HUES48 (cell line): ENCODE data around the gene FLT4.
A peak's percentile ranks its signal among the peaks of the same experiment; 100 is the strongest.
"Not testable (repeated sequence)": the region's sequence is repeated elsewhere in the genome, so short reads cannot be mapped to it uniquely, and the experiment has no call there.

Experiments used
- H3K27ac ChIP-seq: one replicate; pipeline ENCODE4 v1.7.0; 2013; ENCODE audit warnings: low read depth, low read length, inconsistent platforms
- H3K27me3 ChIP-seq: 2 replicates; pipeline ENCODE4 v1.6.1; 2013; ENCODE audit warnings: mild to moderate bottlenecking, low read length; ENCODE audit not compliant: control insufficient read depth, insufficient read depth
- H3K36me3 ChIP-seq: 2 replicates; pipeline ENCODE4 v1.6.1; 2013; ENCODE audit warnings: low read length; ENCODE audit not compliant: control insufficient read depth, insufficient read depth
- H3K4me1 ChIP-seq: 2 replicates; pipeline ENCODE4 v1.6.1; 2013; ENCODE audit warnings: mild to moderate bottlenecking, low read length; ENCODE audit not compliant: control insufficient read depth, insufficient read depth
- H3K4me3 ChIP-seq: 2 replicates; pipeline ENCODE4 v1.5.1; 2013; ENCODE audit warnings: mild to moderate bottlenecking, low read depth, low read length
- H3K9ac ChIP-seq: 2 replicates; pipeline ENCODE4 v1.6.1; 2013; ENCODE audit warnings: mild to moderate bottlenecking, low read depth, low read length, moderate library complexity
- H3K9me3 ChIP-seq: 2 replicates; pipeline ENCODE4 v1.6.1; 2013; ENCODE audit warnings: low read length; ENCODE audit not compliant: control insufficient read depth, insufficient read depth

Gene FLT4

GRCh38 chr5:180669661-180670060 is 20.3 kb upstream of the FLT4 start:
- Histone ChIP-seq H3K27ac (no peak overlapping the region), H3K9me3 (no peaks in the 10 kb centered on the region), H3K9ac (no peak overlapping the region), H3K4me3 (no peak overlapping the region), H3K27me3 (peaks cover 26% of the 10 kb centered on the region), H3K4me1 (peaks cover 8% of the 10 kb centered on the region; the same call in 1 of the 2 replicates), H3K36me3 (no peaks in the 10 kb centered on the region)

GRCh38 chr5:180668835-180669596 is 19.6 kb upstream of the FLT4 start:
- Histone ChIP-seq H3K9me3 (no peaks in the 10 kb centered on the region), H3K36me3 (no peaks in the 10 kb centered on the region), H3K9ac (no peak overlapping the region), H3K27ac (no peak overlapping the region), H3K4me1 (peaks cover 8% of the 10 kb centered on the region; the same call in 1 of the 2 replicates), H3K4me3 (no peak overlapping the region), H3K27me3 (peaks cover 19% of the 10 kb centered on the region)

- no peaks in the 10 kb centered on the region for H3K36me3 ChIP-seq
- H3K4me3 ChIP-seq, result no peak overlapping the region
- H3K9ac ChIP-seq, result no peak overlapping the region
- 0 out of 2 replicates have a peak, but pooled peaks cover 5% of the 10 kb centered on the region for H3K27me3 ChIP-seq
- no peaks in the 10 kb centered on the region for H3K9me3 ChIP-seq
- no peak overlapping the region for H3K27ac ChIP-seq
- H3K4me1 ChIP-seq, result peaks cover 8% of the 10 kb centered on the region; the same call in 1 of the 2 replicates
These were observed 17.4 kb upstream of the FLT4 start for GRCh38 chr5:180666812-180667211.

- no peak overlapping the region for H3K9ac ChIP-seq
- H3K27ac ChIP-seq, result no peak overlapping the region
- no peaks in the 10 kb centered on the region for H3K9me3 ChIP-seq
- 0 out of 2 replicates have a peak, but pooled peaks cover 5% of the 10 kb centered on the region for H3K27me3 ChIP-seq
- H3K4me3 ChIP-seq, result no peak overlapping the region
- peaks cover 8% of the 10 kb centered on the region; the same call in 1 of the 2 replicates for H3K4me1 ChIP-seq
- H3K36me3 ChIP-seq, result no peaks in the 10 kb centered on the region
These were observed 16.4 kb upstream of the FLT4 start for GRCh38 chr5:180665682-180666404.

- Histone ChIP-seq H3K4me3 (peak overlapping the region; percentile 48), H3K27me3 (0 out of 2 replicates have a peak, but pooled peaks cover 7% of the 10 kb centered on the region), H3K4me1 (no peaks in the 10 kb centered on the region), H3K36me3 (no peaks in the 10 kb centered on the region), H3K27ac (no peak overlapping the region), H3K9ac (no peak overlapping the region), H3K9me3 (no peaks in the 10 kb centered on the region)
These were observed 9.6 kb upstream of the FLT4 start for GRCh38 chr5:180658774-180659564.

GRCh38 chr5:180655243-180655642 is 5.8 kb upstream of the FLT4 start:
- not testable (repeated sequence) for H3K4me1 ChIP-seq, H3K9me3 ChIP-seq, H3K27ac ChIP-seq, H3K9ac ChIP-seq, H3K4me3 ChIP-seq, H3K36me3 ChIP-seq
- peaks cover 25% of the 10 kb centered on the region for H3K27me3 ChIP-seq

- no peak overlapping the region for H3K27ac ChIP-seq
- no peaks in the 10 kb centered on the region for H3K4me1 ChIP-seq
- no peak overlapping the region for H3K4me3 ChIP-seq
- H3K36me3 ChIP-seq, result no peaks in the 10 kb centered on the region
- H3K27me3 ChIP-seq, result peaks cover 41% of the 10 kb centered on the region
- no peaks in the 10 kb centered on the region for H3K9me3 ChIP-seq
- no peak overlapping the region for H3K9ac ChIP-seq
These were observed 3.4 kb upstream of the FLT4 start for GRCh38 chr5:180652771-180653170.

- Histone ChIP-seq H3K9ac (no peak overlapping the region), H3K9me3 (no peaks in the 10 kb centered on the region), H3K4me1 (no peaks in the 10 kb centered on the region), H3K27ac (no peak overlapping the region), H3K27me3 (peaks cover 45% of the 10 kb centered on the region), H3K36me3 (no peaks in the 10 kb centered on the region), H3K4me3 (no peak overlapping the region)
These were observed 2.9 kb upstream of the FLT4 start for GRCh38 chr5:180652346-180652745.

- Histone ChIP-seq H3K4me3 (peak overlapping the region; percentile 70), H3K27ac (no peak overlapping the region)
These were observed 623 bp downstream of the FLT4 start for GRCh38 chr5:180648658-180649296.

GRCh38 chr5:180647941-180648500 is 1.4 kb downstream of the FLT4 start:
- Histone ChIP-seq H3K9ac (no peak overlapping the region), H3K36me3 (no peaks in the 10 kb centered on the region), H3K9me3 (no peaks in the 10 kb centered on the region), H3K4me3 (no peak overlapping the region), H3K4me1 (no peaks in the 10 kb centered on the region), H3K27me3 (peaks cover 58% of the 10 kb centered on the region), H3K27ac (no peak overlapping the region)

More at GRCh38 chr5:180648658-180649296, 623 bp downstream of the FLT4 start:
- no peak overlapping the region for H3K9ac ChIP-seq
- no peaks in the 10 kb centered on the region for H3K4me1 ChIP-seq
- no peaks in the 10 kb centered on the region for H3K9me3 ChIP-seq
- peaks cover 58% of the 10 kb centered on the region for H3K27me3 ChIP-seq
- no peaks in the 10 kb centered on the region for H3K36me3 ChIP-seq
